GM23248 (cell line): ENCODE results near the gene MYL12B.

Experiments
- EZH2 ChIP-seq: fragments of 200-600 bp; sonication (generic); IDR thresholded peaks from 2 replicates; pipeline ENCODE4 v1.6.1; 2018; ENCODE audit warnings: antibody characterized with exemption, mild to moderate bottlenecking; ENCODE audit not compliant: insufficient read depth, poor library complexity, severe bottlenecking
- EZH2phosphoT487 ChIP-seq: fragments of 200-600 bp; sonication (generic); IDR thresholded peaks from 2 replicates; pipeline ENCODE4 v1.6.1; 2018; ENCODE audit warnings: antibody characterized with exemption, moderate library complexity, mild to moderate bottlenecking, low read depth; ENCODE audit not compliant: insufficient read depth

GRCh38 chr18:3266062-3266608 lies 4.2 kb downstream of the MYL12B start:
- TF ChIP-seq EZH2 (no peak), EZH2phosphoT487 (no peak)
